RWPE2 (cell line): ENCODE results near the gene OR52I1.

Experiments
- ATAC-seq: fragments of 200-7000 bp; cut with Tn5 transposase; 3 replicates; pipeline ENCODE4 v1.9.1; 2021; ENCODE audit warnings: low read depth
- DNase-seq: peaks from one replicate; pipeline ENCODE4 v3.0.0-alpha.2; 2020; ENCODE audit warnings: low spot score
- H3K27ac ChIP-seq: fragments of 450-650 bp; 2 replicates; pipeline ENCODE4 v1.5.1; 2017; ENCODE audit warnings: mild to moderate bottlenecking; ENCODE audit not compliant: poor library complexity, severe bottlenecking
- H3K27me3 ChIP-seq: fragments of 250-450 bp; sonication (Bioruptor Pico); 2 replicates; pipeline ENCODE4 v1.5.1; 2021; ENCODE audit warnings: mild to moderate bottlenecking, moderate library complexity; ENCODE audit not compliant: insufficient read depth, poor library complexity, severe bottlenecking
- H3K36me3 ChIP-seq: fragments of 250-450 bp; sonication (Bioruptor Pico); 2 replicates; pipeline ENCODE4 v1.5.1; 2020; ENCODE audit warnings: low read depth, mild to moderate bottlenecking, moderate library complexity
- H3K4me1 ChIP-seq: fragments of 250-450 bp; sonication (Bioruptor Pico); 2 replicates; pipeline ENCODE4 v1.5.1; 2021; ENCODE audit warnings: mild to moderate bottlenecking, moderate library complexity; ENCODE audit not compliant: insufficient read depth, poor library complexity, severe bottlenecking
- H3K4me3 ChIP-seq: fragments of 250-450 bp; sonication (Bioruptor Pico); 2 replicates; pipeline ENCODE4 v1.5.1; 2021; ENCODE audit warnings: mild to moderate bottlenecking, moderate library complexity; ENCODE audit not compliant: severe bottlenecking
- H3K9me3 ChIP-seq: fragments of 250-450 bp; sonication (Bioruptor Pico); 2 replicates; pipeline ENCODE4 v1.5.1; 2021; ENCODE audit warnings: mild to moderate bottlenecking, moderate library complexity; ENCODE audit not compliant: severe bottlenecking
- CTCF ChIP-seq: fragments of 450-650 bp; IDR thresholded peaks from one replicate; pipeline ENCODE4 v1.5.1; 2017; ENCODE audit warnings: mild to moderate bottlenecking, moderate library complexity; ENCODE audit not compliant: poor library complexity, severe bottlenecking

OR52I1 gene

DNA sequence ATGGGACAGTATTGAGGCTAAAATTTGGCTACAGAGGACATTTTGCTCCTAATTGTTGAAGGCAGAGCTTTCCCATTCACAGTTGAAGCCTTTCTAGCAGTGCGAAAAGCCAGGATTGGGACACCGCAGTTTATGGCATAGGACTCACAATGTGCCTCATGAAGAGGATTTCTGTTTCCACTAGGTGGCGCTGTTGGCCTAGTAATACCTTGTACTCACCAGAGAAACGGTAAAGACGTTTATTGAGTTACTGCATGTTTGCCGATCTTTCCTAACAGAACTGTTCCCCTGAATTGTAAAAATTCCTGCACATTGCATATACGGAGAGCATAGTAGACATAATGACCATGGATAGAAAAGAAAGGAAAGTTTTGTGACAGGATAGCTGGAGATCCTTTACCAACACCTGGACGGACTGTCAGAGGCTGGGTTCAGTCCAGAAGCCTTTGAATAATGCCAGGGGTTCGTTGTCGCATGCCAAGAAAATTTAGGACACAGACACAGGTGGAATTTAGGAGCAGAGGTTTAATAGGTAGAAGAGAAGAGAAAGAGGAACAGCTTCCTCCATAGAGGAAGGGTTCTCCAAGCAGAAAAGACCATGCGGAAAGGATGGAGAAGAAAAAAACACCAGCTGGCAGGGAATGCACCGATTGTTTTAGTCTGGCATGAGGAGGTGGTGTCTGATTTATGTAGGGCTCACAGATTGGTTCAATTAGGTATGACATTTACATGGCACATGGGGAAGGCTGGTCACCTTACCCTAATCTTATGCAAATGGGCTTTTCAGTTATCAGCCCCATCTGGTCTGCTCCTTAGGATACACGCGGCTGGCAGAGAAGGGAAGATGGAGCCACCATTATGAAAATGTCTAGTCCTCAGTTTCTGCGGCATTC, 32.6 kb downstream of the OR52I1 start:
- Histone ChIP-seq H3K27ac (no peak overlapping the region), H3K4me3 (no peak overlapping the region), H3K4me1 (no peaks in the 10 kb centered on the region), H3K36me3 (no peaks in the 10 kb centered on the region), H3K27me3 (no peaks in the 10 kb centered on the region), H3K9me3 (no peaks in the 10 kb centered on the region)
- TF ChIP-seq CTCF: peak; percentile 69
- ATAC-seq: peak; percentile 90
- DNase-seq: no peak

DNA sequence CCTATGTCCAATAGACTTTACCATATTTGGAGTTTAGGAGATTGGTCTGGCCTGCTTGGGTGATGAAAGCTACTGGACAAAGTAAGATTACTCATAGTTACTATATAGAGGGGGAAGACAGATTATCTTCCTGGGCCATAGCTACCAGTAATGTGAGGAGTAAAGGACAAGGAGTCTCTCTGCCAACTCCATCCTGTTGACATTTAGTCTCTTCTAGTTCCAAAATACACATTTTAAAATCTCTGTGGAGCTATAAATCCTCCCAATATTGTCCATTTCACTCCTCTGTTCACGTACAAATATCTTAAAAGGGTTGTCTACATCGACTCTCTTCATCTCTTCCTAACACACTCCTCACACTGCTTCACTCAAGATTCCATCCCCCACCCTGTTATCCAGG, 42.3 kb downstream of the OR52I1 start:
- H3K4me1 ChIP-seq: no peaks in the 10 kb centered on the region
- no peaks in the 10 kb centered on the region for H3K36me3 ChIP-seq
- no peak overlapping the region for H3K4me3 ChIP-seq
- ATAC-seq (no peak), DNase-seq (no peak)
- H3K9me3 ChIP-seq: no peaks in the 10 kb centered on the region
- H3K27ac ChIP-seq: no peak overlapping the region
- no peak for TF ChIP-seq CTCF
- no peaks in the 10 kb centered on the region for H3K27me3 ChIP-seq

GRCh38 chr11:4636962-4637661, 43.3 kb downstream of the OR52I1 start, which contains the start of gene OR51D1:
TSS of gene OR51D1 (plus strand) at chr11:4637477. CDS start at chr11:4639791, 2,314 bp downstream.
- ATAC-seq: peak; percentile 89
- DNase-seq: no peak
- Histone ChIP-seq H3K27ac (no peak within 1 kb of the TSS), H3K4me3 (no peak within 1 kb of the TSS), H3K36me3 (no peaks in the 10 kb centered on the region), H3K4me1 (no peaks in the 10 kb centered on the region), H3K9me3 (no peaks in the 10 kb centered on the region), H3K27me3 (no peaks in the 10 kb centered on the region)
- TF ChIP-seq CTCF: peak; percentile 81

DNA sequence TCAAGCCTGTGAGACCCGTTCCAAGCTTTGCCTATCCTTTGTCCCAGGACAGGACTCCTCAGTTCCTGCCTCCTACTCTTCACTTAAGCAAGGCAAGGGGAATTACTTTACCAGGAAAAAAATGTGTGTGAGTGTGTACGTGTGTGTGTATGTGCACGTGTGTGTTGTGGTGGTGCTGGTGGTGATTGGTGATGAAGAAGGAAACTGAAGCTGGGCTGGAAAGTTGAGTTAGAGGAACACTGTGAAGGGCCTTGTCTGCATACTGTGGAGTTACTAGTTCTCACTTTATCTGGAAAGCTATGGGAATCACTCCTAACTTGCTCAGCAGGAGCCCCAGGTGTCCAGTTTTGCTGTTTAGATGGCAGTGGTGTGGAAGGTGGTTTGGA, 43.8 kb downstream of the OR52I1 start:
- ATAC-seq: no peak
- no peak overlapping the region for H3K4me3 ChIP-seq
- H3K27ac ChIP-seq: no peak overlapping the region
- no peaks in the 10 kb centered on the region for H3K9me3 ChIP-seq
- no peaks in the 10 kb centered on the region for H3K27me3 ChIP-seq
- DNase-seq: no peak
- no peaks in the 10 kb centered on the region for H3K4me1 ChIP-seq
- no peak for TF ChIP-seq CTCF
- no peaks in the 10 kb centered on the region for H3K36me3 ChIP-seq
